GM12873 (cell line): ENCODE results near the gene COX7A2L.

Source experiments
- CTCF ChIP-seq: IDR thresholded peaks from 2 replicates; pipeline ENCODE4 v1.5.1; 2012; ENCODE audit warnings: low read depth, mild to moderate bottlenecking, moderate library complexity, low read length, control low read depth; ENCODE audit not compliant: insufficient read depth; ENCODE audit errors: missing control alignments

Gene COX7A2L

DNA sequence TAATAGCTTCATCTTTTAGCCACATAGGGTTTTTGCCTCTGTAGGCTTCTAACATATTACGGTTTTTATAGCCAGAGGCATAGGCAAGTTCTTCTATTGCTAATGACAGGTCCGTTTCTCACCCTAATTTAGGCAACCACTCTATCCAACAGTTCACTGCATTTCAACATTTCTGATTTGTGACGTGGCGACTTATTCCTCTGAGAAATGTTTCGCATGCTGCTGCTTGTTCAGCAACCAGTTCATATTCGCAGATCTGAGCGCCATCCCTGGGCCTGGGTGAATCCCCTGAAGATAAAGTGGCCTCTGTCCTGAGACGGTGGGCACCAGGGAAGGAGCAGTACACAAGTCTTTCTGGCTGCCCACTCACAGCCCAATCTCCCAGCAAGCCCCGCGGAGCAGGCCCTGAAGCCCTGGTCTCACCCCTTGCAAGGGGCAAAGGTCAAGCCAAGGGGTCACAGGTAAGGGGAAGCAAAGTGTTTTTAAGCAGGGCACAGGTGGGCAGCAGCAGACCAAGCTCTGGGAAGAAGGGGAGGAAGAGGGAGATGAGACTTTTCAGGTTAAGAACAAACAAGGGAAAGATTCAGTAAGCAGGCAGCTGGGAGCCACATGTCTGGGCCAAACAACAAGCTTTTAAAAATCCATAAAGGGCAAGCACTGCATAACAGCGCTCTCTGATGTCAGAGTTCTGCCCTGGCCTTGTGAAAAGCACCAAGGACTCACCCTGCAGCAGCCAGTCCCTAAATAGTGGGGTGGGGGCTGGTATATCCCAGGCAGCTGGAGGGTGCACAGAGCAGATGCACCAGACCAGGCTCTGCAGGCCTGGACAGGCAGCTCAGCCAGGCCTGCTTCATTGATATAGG lies 10.8 kb upstream of the COX7A2L start:
- no peak for TF ChIP-seq CTCF

DNA sequence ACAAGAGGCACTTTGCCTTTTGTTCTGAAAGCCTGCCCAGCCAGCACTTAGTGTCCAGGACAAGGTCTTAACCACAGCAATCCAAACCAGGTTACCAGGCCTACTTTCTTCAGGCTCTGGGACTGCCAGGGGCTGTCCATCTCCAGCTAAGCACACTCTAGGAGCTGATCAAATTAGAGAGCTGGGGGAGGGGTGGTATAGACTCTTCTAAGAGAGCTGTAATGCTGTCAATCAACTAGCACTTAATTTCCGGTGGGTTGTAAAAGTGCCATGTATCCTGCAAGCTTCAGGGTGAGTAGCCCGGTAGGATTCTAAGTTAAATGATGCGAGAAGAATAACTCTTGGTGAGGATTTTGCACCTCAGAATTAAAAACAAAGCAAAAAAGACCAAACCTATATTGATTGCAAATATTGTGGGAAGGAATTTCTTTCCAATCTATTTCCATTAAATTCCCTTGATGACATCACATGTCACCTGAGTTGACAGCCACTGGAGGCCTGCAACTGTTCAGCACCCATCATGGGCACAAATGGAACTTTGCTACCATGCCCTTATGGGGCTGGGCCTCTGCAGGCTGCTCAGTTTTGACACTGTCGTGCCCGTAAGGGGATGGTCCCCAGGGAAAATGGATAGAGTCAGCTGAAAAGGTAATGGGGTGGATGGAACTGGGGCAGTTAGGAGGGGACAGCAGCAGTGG lies 8.7 kb upstream of the COX7A2L start:
- no peak for TF ChIP-seq CTCF

GRCh38 chr2:42368817-42369531 lies 8.0 kb upstream of the COX7A2L start:
- no peak for TF ChIP-seq CTCF

GRCh38 chr2:42367835-42368234 lies 6.8 kb upstream of the COX7A2L start:
- TF ChIP-seq CTCF = no peak

GRCh38 chr2:42366411-42366810 lies 5.4 kb upstream of the COX7A2L start:
- no peak for TF ChIP-seq CTCF

- no peak for TF ChIP-seq CTCF
Measured at GRCh38 chr2:42364658-42365057, 3.6 kb upstream of the COX7A2L start.

GRCh38 chr2:42363413-42363812 lies 2.4 kb upstream of the COX7A2L start:
- no peak for TF ChIP-seq CTCF
